Measurements from ENCODE around the gene F10.

DNA sequence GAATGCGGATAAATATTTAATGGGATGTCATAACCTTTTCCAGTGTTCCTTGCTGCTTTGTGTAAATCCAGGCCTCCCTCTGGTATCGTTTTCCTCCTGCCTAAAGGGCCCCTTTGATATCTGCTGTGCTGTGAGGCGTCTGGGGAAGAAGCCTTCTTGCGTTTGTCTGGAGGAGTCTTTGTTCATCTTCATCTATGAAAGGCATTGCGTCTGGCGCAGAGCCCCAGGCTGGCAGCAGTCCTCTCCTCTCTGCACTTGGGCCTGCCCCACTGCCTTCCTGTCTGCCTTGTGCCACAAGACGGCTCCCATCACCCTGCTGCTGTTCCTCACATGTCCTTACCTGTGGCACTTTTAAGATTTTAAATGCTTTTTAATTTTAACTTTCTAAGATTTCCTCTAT lies 45.6 kb downstream of the F10 start:
- TF ChIP-seq, protein P1, sequence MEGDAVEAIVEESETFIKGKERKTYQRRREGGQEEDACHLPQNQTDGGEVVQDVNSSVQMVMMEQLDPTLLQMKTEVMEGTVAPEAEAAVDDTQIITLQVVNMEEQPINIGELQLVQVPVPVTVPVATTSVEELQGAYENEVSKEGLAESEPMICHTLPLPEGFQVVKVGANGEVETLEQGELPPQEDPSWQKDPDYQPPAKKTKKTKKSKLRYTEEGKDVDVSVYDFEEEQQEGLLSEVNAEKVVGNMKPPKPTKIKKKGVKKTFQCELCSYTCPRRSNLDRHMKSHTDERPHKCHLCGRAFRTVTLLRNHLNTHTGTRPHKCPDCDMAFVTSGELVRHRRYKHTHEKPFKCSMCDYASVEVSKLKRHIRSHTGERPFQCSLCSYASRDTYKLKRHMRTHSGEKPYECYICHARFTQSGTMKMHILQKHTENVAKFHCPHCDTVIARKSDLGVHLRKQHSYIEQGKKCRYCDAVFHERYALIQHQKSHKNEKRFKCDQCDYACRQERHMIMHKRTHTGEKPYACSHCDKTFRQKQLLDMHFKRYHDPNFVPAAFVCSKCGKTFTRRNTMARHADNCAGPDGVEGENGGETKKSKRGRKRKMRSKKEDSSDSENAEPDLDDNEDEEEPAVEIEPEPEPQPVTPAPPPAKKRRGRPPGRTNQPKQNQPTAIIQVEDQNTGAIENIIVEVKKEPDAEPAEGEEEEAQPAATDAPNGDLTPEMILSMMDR (IDR thresholded peaks at IDR 0.05), result no peak
- TF ChIP-seq POLR2A (IDR thresholded peaks at IDR 0.05), result no peak
